Measurements from ENCODE around the gene PEMT.

DNA sequence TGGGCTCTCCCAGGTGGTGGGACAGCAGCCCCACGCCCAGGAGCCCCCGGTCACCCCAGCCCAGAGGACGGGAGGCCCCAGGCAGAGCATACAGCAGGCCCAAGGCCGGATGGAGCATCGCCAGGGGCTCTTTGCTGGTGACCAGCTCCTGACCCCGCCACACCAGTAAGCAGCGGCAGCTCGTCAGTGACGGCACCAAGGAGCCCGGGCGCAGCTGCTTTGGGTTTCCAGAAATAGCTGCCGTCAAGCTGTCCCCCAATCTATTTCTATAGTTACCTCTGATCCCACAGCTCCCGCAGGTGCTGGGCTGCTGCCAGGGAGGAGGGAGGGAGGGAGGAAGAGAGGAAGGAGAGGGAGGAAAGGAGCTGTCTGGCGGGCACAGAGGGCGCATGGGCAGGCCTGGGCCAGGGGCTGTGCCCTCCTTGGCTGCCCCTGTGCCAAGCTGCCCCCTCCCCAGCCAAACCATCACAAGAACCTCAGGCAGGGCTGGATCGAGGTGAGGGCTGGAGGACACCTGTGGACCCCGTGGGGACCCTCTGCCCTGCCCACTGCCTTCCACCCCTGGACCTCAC is 84.5 kb downstream of the PEMT start:
- TF ChIP-seq HDAC2 (IDR thresholded peaks at IDR 0.05) (no peak), CTCF (IDR thresholded peaks at IDR 0.05 in 2 of 3, conservative IDR thresholded peaks at IDR 0.05 in 1 of 3; ENCODE audit: insufficient read depth in 2 of 3, low read depth in 1 of 3, low read length in 3 of 3) (no peak), NUFIP1 (IDR thresholded peaks at IDR 0.05; ENCODE audit: partially characterized antibody) (no peak), GABPA (tag; conservative IDR thresholded peaks at IDR 0.05; ENCODE audit: low read depth) (no peak), ATF6 (CRISPR knock-in tag; IDR thresholded peaks at IDR 0.05) (no peak), ZNF24 (IDR thresholded peaks at IDR 0.05) (no peak), PTTG1 (tag; IDR thresholded peaks at IDR 0.05; ENCODE audit: low read depth) (no peak), ZBTB7A (IDR thresholded peaks at IDR 0.05; ENCODE audit: borderline replicate concordance, control insufficient read depth, low read depth, low read length) (no peak)

All from K562 (cell line).